CD4-positive, alpha-beta T cell treated with Interferon gamma for 1 hour (primary cell): ENCODE measurements around the gene ZCCHC7.
A peak's percentile ranks its signal among the peaks of the same experiment; 100 is the strongest.

Experiments used
- DNase-seq: peaks from one replicate; pipeline ENCODE4 v3.0.0-alpha.2; 2020

The ZCCHC7 gene

DNA sequence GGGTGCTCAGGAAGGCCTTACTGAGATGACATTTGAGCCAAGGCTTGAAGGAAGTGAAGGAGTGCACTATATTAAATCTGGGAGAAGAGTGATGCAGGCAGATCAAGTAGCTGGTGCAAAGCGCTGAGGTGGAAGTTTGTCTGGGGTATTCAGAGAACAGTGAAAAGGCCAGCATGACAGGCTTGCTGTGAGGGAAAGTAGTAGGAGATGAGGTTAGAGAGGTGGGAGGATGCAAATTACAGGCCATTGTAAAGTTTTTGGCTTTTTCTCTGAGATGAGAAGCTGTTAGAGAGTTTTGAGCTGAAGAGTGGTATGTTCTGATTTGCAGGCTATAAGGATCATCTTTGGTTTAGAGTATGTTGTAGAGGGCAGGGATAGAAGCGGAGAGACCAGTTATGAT is 221.3 kb downstream of the ZCCHC7 start:
- no peak for DNase-seq

DNA sequence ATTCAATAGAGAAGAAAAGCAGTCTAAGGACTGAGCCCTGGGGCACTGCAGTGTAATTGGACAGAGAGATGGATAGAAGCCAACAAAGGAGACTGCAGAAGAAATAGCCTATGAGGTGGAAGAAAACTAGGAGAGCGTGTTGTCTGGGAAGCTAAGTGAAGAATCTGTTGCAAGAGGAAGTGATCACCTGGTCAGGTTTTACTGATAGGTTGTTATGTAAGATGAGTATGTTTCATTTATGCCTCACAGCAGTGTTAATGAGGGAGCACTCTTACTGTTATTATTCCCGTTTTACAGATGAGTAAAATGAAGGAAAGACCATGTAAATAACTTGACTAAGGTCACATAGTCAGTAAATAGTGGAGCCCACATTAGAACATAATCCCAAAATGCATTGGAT is 222.1 kb downstream of the ZCCHC7 start:
- DNase-seq, result no peak

DNA sequence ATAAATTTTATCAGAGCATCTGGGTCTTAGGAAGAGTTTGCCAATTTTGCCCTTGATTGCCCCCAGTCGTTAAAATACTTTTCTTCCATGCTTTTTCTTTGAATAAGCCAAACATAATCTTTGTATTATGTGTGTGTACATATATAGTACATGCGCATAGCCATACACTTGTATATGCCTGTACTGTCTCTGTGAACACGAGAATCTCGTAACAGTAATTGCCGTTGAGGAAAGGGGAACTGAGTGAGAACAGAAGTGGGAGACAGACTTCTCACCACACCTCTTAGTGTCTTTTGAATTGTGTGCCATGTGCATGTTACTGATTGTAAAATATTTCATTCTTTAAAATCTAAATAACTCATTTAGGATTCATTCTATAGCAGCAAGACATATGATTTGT is 222.5 kb downstream of the ZCCHC7 start:
- DNase-seq, result no peak

DNA sequence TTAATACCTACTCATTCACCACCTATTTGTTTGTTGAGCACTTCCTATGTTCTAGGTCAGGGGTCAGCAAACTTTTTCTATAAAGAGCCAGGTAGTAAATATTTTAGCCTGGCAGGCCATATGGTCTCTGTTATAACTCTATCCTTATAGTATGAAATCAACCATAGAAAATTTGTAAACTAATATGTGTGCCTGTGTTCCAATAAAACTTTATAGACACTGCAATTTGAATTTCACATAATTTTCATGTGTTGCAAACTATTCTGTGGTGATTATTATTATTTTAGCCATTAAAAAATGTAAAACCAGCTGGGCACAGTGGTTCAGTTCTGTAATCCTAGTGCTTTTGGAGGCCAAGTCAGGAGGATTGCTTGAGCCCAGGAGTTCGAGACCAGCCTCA is 223.3 kb downstream of the ZCCHC7 start:
- DNase-seq, result no peak

DNA sequence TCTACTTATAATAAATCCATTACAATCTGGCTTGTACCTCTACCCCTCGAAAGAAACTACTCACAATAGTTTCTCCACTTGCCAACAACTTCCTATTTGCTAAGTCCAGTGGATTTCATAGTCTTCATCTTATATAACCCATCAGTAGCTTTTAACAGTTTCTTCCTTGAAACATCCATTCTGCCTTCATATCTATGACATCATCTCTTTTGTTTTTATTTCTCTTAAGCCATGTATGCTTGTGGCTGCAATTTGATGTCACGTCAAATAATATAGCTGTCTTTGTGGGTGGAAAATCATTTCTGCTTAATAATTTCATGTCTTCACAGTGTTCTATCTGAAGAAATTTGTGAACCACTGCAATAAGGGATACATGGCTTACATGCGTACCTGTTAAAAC is 224.7 kb downstream of the ZCCHC7 start:
- DNase-seq, result no peak

DNA sequence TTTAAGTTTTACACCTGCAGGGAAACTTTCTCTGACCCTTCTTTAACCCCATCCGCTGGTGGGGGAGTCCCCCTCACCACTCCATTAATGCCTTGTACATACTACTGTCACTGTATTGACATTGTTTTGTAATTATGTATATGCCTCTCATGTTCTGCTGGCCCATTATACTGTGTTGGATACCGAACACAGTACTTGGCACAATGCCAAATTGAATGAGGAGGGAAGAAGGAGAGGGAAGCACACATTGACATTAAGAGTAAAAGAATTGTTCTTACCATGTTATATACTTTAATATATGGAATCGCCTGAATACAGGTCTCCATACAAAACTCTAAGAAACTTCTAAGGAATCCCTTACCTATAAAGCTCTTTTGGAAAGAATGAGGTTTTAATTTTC is 228.5 kb downstream of the ZCCHC7 start:
- DNase-seq, result no peak

DNA sequence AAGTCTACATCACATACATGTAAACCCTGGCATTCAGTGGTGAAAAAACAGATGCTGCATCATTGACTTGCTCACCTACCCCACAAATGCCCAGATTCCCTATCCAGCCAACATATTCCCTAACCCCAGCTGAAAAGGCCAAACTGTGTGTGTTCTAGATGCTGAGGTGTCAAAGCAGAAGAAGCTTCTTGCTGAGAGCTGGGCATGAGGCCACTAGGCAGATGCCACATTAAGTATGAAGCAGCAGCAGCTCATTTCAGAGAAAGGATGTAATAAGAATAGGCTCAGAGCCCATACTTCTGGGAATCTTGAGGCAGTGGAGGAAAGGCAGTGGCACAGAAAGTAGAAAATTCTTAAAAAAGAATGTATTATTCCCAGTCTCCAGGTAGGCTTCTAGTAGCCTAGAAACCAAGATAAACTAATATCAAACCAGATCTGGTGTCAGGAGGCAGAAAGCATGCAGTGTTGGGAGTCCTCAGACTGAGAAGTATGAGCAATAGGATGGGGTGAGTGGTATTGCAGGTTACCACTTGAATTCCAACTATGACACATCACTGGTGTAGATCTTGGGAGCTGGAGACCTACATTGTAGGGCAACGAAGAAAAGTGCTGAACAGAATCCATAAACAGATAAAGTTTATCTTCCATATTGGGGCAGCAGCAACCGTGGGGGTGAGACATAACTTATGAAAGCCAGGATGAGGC is 230.3 kb downstream of the ZCCHC7 start:
- no peak for DNase-seq

DNA sequence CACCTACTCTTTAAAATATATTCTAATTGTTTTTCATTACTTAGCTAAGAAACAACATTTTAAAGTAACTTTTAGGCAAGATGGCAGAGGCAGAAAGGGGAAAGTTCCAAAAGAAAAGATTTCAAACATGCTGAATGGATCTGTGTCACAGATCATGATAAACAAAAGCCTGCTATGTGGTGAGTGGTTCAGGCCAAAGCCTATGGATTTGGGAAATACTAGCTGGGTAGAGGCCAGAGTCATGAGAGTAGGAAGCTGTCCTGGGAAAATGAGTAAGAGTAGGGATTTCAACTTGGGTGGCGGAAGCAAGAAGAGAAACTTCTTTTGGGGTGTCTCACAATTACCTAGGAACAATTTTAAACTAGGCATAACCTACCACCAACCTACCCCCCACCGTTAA is 233.4 kb downstream of the ZCCHC7 start:
- no peak for DNase-seq

DNA sequence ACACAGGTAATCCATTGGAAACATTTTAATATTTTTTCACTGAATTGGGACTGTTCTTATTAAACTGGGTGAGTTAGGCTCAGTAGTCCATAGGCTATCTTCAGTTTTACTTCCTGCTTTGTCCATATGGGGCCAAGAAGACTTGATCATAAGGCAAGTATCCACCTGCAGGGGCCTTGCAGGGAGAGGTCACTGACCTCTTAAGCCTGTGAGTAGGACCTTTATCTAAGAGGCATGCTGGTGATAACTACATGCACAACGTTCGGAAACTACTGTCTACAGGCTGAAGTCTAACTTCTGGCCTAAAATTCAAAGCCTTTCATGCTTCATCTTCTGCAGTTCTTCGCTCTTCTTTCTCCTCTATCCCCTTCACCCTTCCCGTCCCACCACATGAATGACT is 242.1 kb downstream of the ZCCHC7 start:
- no peak for DNase-seq

DNA sequence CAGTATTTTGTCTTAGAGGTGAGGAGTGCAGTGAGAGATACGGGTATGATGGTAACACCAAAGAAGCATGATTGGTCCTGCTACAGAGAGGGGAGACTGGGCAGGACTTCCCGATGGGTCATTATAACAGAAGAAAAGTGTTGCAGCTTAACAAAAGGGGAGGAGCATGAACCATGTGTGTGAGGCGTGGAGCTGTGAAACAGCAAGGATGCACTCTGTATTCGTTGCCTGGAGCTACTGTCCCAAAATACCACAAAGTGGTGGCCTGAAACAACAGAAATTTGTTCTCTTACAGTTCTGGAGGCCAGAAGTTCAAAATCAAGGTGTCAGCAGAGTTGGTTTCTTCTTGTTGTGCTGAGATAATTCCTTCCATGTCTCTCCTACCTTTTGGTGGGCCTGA is 242.8 kb downstream of the ZCCHC7 start:
- DNase-seq, result no peak

DNA sequence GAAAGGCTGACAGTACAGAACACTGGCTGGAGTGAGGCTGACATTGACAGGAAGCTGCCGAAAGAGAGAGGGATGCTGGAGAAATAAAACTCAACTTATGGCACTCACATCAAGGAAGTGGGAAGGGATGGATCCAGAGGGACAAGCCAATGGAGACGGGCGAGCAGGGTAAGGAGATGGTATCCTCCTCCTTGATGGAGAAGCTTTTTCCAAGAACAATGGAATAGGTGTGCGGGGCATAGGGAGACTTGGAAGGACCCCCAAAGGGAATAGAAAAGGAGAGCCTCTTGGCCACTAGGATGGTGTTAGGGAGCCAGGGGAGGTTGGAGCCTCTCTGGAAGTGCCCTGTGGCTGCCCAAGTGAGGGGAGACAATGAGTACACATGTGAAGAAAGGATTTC is 243.8 kb downstream of the ZCCHC7 start:
- no peak for DNase-seq

DNA sequence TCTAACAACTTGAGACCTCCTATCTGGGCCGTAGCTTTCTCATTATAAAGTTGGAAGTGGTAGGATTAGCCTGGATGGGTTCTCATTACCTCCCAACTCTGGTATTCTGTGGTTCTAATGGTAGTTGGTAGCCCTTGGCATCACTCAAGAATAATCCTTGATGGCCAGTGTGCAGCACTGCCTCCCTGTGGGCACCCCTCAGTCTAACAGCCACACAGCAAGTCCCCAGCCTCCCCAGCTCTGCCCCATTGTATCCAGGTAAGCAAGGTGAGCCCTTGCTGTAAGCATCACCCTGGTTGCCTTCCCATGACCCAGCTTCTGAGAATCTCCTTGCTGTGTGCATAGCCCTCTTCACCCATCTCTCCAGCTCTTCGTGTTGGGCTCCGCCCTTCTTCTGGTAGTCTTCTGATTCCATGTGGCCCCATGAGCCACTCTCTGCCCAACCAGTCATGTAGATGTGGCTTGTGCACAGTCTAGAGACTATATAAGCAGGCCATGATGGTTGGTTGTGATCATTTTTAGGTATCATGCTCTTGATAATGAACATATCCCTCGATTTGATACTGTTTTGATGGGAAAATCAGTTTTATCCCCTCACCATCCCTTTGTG is 244.5 kb downstream of the ZCCHC7 start:
- no peak for DNase-seq

DNA sequence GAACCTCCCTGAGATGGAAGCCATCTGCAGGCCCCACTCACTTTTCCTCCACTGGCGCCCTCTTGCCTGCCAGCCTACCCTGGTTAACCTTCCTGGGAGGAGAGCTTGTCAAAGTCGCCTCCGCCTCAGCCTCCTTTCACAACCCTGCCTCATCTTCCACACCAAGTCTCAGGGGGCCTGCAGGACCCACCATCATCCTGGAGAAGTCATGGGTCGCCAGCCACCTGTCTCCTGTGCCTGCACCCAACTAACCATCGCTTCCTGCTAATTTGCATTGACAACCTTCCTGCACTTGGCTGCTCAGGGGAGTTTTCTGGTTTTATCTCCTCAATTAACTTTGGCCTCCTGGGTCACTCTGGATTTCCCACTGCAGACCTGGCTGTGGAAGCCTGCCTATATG is 249.3 kb downstream of the ZCCHC7 start:
- DNase-seq, result peak; percentile 19

DNA sequence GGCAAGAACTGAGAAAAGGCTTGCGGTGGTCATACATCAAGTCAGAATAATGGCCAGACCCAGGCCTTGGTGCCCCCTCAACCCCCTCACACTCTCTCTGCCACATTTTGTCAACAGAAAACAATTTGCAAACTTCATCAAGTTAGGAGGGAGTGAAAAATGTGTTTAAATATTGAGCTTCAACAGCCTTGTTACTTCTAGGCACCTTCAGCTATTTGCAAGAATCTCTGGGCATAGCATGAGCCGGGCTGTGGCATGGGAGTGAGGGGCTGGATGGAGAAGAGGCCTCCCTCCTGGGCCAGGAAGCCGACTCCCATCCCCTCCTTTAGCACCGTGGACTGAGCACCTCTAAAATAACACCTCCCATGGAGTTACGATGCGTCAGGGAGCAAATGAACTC is 249.9 kb downstream of the ZCCHC7 start:
- no peak for DNase-seq

DNA sequence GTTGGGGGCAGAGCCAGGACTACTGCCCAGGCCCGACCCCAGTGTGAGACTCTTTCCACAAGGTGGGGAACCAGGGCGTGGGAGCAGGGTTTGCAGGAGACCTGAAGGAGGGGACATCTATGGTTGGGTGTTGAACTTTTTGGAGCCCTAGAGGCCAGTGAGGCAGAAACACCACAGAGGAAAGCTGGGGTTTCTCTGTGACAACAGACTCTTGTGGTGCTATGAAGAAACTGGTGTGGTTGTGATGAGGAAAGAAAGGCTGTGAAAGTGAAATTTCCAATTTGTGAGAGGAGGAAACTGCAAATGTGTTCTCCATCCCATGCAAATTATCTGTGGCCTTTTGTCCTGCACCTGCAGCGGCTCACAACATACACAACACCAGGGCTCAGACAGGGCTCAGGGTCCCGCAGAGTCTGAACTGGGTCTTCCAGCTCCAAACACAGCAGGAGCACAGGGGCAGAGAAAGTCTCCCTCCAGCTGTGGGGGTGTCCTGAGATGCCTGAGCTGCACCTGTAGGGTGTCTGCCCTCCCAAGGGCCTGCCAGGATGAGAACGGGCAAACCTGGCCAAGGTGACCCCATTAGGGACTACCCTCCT is 250.7 kb downstream of the ZCCHC7 start:
- peak; percentile 24 for DNase-seq

DNA sequence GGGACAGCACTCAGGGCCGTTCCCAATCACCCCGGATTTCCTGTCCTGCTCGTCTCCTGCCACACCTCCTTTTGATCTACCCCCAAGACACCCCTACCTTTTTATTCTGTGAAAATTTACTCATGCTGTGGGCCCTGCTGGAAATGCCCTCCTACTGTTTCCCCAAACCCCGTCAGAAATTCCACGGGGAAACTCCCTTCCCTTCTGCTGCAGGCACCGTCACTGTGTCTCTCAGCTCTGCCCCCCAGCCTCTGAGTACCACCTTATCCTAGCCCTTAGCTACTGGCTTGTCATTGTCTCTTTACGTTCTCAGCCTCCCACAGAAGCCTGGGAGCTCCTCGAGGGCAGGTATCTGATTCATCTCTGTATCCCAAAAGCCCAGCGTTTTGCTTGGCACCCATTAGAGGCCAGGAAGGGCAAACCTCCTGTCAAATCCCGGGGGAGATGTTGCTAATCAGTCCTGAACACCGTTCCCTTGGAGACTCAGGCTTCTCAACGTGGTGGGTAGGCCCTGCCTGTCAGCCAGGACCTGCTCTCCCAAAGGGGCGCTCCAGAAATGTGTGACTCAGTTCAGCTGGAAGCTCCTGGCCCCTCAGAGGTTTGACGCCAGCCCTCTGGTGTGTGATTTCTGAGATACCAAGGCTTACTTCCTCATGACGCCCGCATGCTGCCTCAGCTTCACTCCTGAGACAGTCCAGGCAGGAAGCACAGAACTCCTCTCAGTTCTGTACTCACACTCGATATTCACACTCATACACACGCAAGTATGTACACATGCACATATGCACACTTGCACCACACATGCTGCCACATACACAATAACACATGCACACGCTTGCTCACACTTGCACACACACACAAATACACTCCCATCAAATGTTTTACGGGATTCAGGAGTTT is 251.4 kb downstream of the ZCCHC7 start:
- DNase-seq, result no peak

DNA sequence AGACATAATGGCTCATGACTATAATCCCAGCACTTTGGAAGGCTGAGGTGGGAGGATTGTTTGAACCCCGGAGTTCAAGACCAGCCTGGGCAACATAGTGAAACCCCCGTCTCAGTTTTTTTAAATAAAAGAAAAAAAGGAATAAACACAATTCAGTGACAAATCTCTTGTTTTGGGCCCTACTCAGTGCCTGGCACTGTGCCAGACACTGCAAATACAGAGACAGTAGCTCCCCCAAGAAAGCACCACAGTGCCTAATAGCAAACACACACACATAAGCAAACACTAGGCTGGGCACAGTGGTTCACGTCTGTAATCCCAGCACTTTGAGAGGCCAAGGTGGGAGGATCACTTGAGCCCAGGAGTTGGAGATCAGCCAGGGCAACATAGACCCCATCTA is 252.5 kb downstream of the ZCCHC7 start:
- no peak for DNase-seq

DNA sequence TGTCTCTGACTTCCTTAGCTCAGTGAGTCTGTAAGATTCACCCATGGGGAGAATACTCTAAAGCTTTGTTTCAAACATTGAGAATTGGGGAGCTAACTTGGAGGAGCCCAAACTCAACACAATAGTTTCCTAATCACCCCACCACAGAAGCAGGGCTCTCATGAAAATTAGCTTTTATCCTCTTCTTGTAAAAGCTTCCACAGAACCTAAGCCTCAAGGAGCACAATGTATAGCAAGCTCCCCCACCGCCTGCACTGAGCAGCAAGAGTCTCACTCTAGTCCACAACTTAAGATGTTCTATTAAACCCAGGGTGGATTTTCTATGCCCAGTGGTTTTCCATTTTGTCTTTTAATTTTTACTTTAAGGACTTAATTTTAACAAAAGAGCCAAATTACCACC is 253.2 kb downstream of the ZCCHC7 start:
- no peak for DNase-seq

DNA sequence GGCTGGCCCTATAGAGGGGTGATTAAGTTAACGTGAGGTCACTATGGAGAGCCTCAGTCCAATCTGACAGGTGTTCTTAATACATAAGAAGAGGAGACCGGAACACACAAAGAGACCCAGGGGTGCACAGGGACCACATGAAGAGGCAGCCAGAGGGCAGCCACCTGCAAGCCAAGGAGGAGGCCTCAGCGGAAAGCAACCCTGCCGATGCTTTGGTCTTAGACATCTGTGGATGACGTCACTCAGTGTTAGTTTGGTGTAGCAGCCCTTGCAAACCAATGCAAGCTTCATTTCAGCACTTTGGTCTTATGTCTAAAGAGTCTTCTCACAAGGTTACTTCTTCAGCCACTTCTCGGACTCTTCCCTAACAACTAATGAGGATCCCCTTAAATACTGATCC is 254.5 kb downstream of the ZCCHC7 start:
- peak; percentile 74 for DNase-seq

DNA sequence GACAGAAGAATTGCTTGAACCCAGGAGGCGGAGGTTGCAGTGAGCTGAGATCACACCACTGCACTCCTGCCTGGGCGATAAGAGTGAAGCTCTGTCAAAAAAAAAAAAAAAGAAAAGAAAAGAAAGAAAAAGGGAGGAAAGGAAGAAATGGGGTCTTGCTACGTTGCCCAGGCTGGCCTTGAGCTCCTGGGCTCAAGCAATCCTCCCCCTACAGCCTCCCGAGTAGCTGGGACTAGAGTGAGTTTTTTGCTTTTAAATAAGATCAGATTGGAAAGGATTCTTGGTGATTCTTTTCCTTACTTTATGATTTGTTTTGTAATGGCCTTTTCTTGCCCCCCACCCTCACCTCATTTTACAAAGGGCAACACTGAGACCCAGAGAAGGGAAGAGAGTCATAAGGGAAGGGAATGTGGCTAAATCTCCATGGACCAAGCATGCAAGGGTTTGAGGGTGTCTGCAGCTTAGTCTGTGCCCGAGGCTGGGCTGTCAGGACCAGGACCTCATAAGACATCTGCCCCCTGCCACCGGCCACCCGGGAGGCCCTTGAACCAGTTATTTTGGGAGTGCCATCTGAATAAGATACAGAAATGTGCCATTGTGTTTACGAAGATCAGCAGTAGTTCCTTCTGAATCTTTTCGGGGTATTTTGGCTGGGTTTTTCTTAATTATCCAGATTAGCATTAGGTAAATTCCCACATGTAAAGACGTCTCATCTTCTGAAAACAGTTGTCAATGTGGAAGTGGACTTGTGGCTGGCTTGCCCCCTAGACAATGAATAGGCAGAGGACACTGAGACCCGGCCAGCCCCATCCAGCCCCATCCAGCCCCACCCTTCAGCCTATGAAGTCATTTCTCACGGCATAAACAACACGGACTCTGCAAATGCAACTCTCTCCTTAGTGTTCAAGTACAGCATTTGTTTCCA is 257.6 kb downstream of the ZCCHC7 start:
- DNase-seq, result no peak

DNA sequence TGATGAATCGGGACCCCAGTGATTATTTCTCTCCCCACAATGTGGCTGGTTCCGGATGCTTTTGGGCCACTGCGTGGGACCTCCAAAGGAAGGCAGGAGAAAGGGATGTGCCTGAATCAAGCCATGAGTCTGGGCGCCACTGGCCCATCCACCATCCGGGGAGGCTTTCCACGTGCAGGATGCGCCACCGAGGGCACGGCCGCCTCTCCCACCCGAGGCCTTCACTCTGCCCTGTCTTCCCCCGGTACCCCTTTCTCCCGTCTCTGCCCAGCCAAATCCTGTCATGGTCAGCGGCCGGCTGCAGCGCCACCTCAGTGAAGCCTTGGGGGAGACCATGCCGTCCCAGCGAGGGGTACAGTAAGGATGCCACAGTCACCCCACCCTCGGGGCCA is 258.2 kb downstream of the ZCCHC7 start:
- DNase-seq, result no peak

DNA sequence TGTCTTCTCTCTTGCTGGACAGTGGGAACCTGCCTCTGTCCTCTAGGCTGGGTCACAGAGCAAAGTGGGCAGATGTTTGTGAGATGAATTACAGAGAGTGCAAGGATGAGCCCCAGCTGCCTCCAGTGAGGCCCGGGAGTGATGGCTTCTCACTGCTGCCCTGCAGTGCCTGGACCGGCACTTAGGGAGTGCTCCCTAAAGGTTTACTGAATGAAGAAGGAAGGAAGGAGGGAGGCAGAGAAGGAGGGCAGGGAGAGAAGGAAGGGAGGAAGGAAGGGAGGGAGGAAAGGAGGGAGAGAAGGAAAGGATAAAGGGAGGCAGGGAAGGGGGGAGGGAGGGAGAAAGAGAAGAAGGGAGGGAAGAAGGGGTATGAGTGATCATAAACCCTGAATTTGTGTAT is 259.5 kb downstream of the ZCCHC7 start:
- DNase-seq, result no peak

DNA sequence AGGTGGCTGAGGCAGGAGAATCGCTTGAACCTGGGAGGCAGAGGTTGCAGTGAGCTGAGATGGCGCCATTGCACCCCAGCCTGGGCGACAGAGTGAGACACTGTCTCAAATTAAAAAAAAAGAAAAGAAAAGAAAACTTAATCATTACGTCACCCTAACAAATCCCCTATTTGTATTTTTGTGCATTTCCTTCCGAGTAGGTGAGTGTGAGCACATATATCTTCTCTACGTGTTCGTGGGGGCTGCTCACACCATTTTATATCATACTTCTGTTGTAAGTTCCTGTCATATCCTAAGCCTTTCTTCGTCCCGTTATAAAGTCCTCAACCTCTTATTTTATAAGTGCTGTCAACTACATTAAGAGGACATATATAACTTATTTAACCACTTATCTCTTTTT is 260.2 kb downstream of the ZCCHC7 start:
- DNase-seq, result no peak
